Lung (tissue), 12 donors: Measurements from ENCODE around the gene ZNF486. TPM values are rescaled to one million over a fixed set of nuclear protein-coding genes. Genes with fewer than 3 reads are reported as not detected.
"Not testable (repeated sequence)": the region's sequence is repeated elsewhere in the genome, so short reads cannot be mapped to it uniquely, and the experiment has no call there.

Source experiments
- ATAC-seq: fragments of 200-7000 bp; cut with Tn5 transposase; one replicate; pipeline ENCODE4 v1.9.1; 2020; ENCODE audit warnings: moderate number of reproducible peaks; ENCODE audit not compliant: insufficient read depth, low FRiP score
- DNase-seq, 3 donors: peaks; one replicate each; pipeline ENCODE4 v3.0.0-alpha.2; 2013 to 2017
- H3K27ac ChIP-seq, 2 donors: one replicate each; pipeline ENCODE4 v1.5.1; 2013; ENCODE audit warnings: mild to moderate bottlenecking in 2 of 2, moderate library complexity in 2 of 2, control low read depth in 1 of 2, inconsistent platforms in 1 of 2, low read depth in 1 of 2, low read length in 1 of 2
- H3K27me3 ChIP-seq, 3 donors: one replicate each; pipeline ENCODE4 v1.5.1; 2013; ENCODE audit warnings: low read length in 2 of 3; ENCODE audit not compliant: control insufficient read depth in 3 of 3, insufficient read depth in 3 of 3
- H3K36me3 ChIP-seq, 4 donors: one replicate each; pipeline ENCODE4 v1.5.1; 2013; ENCODE audit warnings: low read length in 4 of 4, mild to moderate bottlenecking in 1 of 4, moderate library complexity in 1 of 4; ENCODE audit not compliant: control insufficient read depth in 4 of 4, insufficient read depth in 4 of 4
- H3K4me1 ChIP-seq, 5 donors: one replicate each; pipeline ENCODE4 v1.5.1; 2013; ENCODE audit warnings: low read length in 5 of 5, mild to moderate bottlenecking in 2 of 5, moderate library complexity in 1 of 5; ENCODE audit not compliant: control insufficient read depth in 5 of 5, insufficient read depth in 5 of 5
- H3K4me3 ChIP-seq: one replicate; pipeline ENCODE4 v1.5.1; 2013; ENCODE audit warnings: mild to moderate bottlenecking, control low read depth, moderate library complexity
- H3K9ac ChIP-seq, 2 donors: one replicate each; pipeline ENCODE4 v1.5.1; 2013; ENCODE audit warnings: low read length in 2 of 2, control low read depth in 1 of 2; ENCODE audit not compliant: insufficient read depth in 1 of 2
- H3K9me3 ChIP-seq, 4 donors: one replicate each; pipeline ENCODE4 v1.5.1; 2013; ENCODE audit warnings: low read length in 3 of 4, mild to moderate bottlenecking in 1 of 4, moderate library complexity in 1 of 4; ENCODE audit not compliant: control insufficient read depth in 4 of 4, insufficient read depth in 3 of 4
- CTCF ChIP-seq: IDR thresholded peaks from 2 replicates; pipeline ENCODE4 v1.5.1; 2012; ENCODE audit warnings: mild to moderate bottlenecking; ENCODE audit errors: control extremely low read depth, extremely low read depth
- WGBS, 2 donors: extraction: QIAGEN DNeasy Blood & Tissue Kit; methylation state at CpG; one replicate each; pipeline ENCODE4 v1.1.7; 2013; 5-methylcytosine and 5-hydroxymethylcytosine counted together
- polyA plus RNA-seq, 2 donors: library from polyadenylated mRNA; stranded (reverse); fragments of 200-250 nt; gene quantifications; one replicate each; pipeline ENCODE4 v1.2.1, GENCODE V29; 2013
- total RNA-seq, 2 donors: library from RNA; depleted of rRNA in 1 of 2; stranded (reverse); fragments of >200 nt in 1 of 2; gene quantifications; one replicate each; pipeline ENCODE4 v1.2.1, GENCODE V29; 2014 to 2021
- donor health status: control.
- donor health status: control.
- donor health status: Bipolar disorder and iron deficiency.
- donor health status: healthy.
- donor health status: DM: yes; HTN: yes; CAD: no.

ZNF486 gene
- total and polyA plus RNA-seq, 4 donors: 2.3 to 23.9 (median 3.9) TPM

DNA sequence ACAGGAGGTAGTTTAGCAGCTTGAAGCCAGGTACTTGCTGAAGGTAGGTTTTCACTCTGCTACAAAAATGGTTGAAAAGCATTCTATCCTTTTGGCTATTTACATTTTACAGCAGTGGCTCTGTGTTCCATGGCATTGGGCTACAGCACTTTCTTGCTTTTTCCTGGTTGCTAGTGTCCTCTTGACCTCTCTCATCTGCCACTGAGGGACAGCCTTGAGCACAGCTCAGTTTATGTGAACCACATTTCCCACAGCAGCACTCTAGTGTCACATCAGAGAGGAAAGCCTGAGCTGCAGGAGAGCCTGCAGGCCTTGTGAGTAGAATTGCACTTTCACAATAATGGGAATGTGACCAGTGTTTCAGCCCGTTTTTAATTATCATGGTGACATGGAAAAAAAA is 54.6 kb downstream of the ZNF486 start:
- H3K36me3 ChIP-seq, ATAC-seq, H3K27me3 ChIP-seq, H3K9ac ChIP-seq, H3K9me3 ChIP-seq, H3K4me3 ChIP-seq, H3K27ac ChIP-seq, H3K4me1 ChIP-seq, DNase-seq: not testable (repeated sequence)
- 83 to 88% methylated on average over 1 of the region's 1 CpG for whole genome bisulfite sequencing, 2 donors

- Histone ChIP-seq H3K27ac (no peak overlapping the region), H3K4me1 (no peaks in the 10 kb centered on the region), H3K4me3 (no peak overlapping the region), H3K36me3 (no peaks in the 10 kb centered on the region), H3K9me3 (peaks cover 0 to 4% (median 0%) of the 10 kb centered on the region in 4 donors), H3K27me3 (no peaks in the 10 kb centered on the region), H3K9ac (no peak overlapping the region)
- DNase-seq (peak in 1 of 3 donors; percentile 31), ATAC-seq (no peak)
- WGBS, 2 donors: 68 to 92% methylated on average over 3 of the region's 3 CpGs
- no peak for TF ChIP-seq CTCF
Measured at GRCh38 chr19:20233105-20233504, 66.1 kb downstream of the ZNF486 start.

DNA sequence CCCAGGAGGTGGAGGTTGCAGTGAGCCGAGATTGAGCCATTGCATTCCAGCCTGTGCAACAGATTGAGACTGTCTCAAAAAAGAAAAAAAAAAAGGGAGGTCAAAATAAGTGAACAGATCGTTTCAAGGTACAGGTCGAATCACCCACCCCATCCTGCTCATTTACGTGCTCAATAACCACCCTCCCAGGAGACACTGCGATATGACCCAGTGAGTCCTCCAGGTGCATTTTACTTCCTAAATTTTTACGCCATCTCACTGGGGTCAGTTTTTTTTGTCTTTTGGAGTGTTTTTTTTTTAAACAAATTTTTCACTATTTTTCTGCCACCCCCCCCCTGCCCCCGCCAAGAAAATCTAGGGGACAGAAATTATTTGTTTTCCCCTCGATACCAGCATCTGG is 68.1 kb downstream of the ZNF486 start:
- WGBS, 2 donors: 94 to 98% methylated on average over 8 of the region's 8 CpGs

More for the DNA sequence above, 68.1 kb downstream of the ZNF486 start:
- H3K4me1 ChIP-seq: peaks cover 0 to 7% (median 0%) of the 10 kb centered on the region in 5 donors
- no peak overlapping the region for H3K27ac ChIP-seq
- TF ChIP-seq CTCF: no peak
- ATAC-seq: no peak
- H3K9me3 ChIP-seq: peaks cover 0 to 7% (median 0%) of the 10 kb centered on the region in 4 donors
- no peak overlapping the region for H3K4me3 ChIP-seq
- no peaks in the 10 kb centered on the region for H3K27me3 ChIP-seq
- no peak for DNase-seq
- H3K36me3 ChIP-seq: no peaks in the 10 kb centered on the region
- no peak overlapping the region for H3K9ac ChIP-seq
